ENCODE data around the gene CCDC85B. TPM values are rescaled to one million over a fixed set of nuclear protein-coding genes. Genes with fewer than 3 reads are reported as not detected.
A peak's percentile ranks its signal among the peaks of the same experiment; 100 is the strongest.
"Not testable (repeated sequence)": the region's sequence is repeated elsewhere in the genome, so short reads cannot be mapped to it uniquely, and the experiment has no call there.

The CCDC85B gene
- total RNA-seq, result 76.4 and 102 TPM in 2 replicates
- polyA plus RNA-seq (2012), result 61.1 TPM

GRCh38 chr11:65890324-65891218, at the start of gene CCDC85B:
Gene CCDC85B (plus strand): TSS chr11:65890673. CDS start chr11:65890784, 111 bp downstream.
- DNase-seq (ENCODE audit: low read depth), result peak; percentile 95

- no peak for DNase-seq (ENCODE audit: low read depth)
Observed at GRCh38 chr11:65842144-65842543, 48.3 kb upstream of the CCDC85B start.

GRCh38 chr11:65843811-65844210, 46.7 kb upstream of the CCDC85B start:
- no peak for DNase-seq (ENCODE audit: low read depth)

GRCh38 chr11:65844231-65844872, 46.1 kb upstream of the CCDC85B start:
- no peak for DNase-seq (ENCODE audit: low read depth)

GRCh38 chr11:65847746-65848145, 42.7 kb upstream of the CCDC85B start:
- DNase-seq (ENCODE audit: low read depth), result no peak

- DNase-seq (ENCODE audit: low read depth), result not testable (repeated sequence)
Observed at GRCh38 chr11:65848693-65849092, 41.8 kb upstream of the CCDC85B start.

- DNase-seq (ENCODE audit: low read depth), result no peak
Observed at GRCh38 chr11:65849366-65849765, 41.1 kb upstream of the CCDC85B start.

GRCh38 chr11:65849771-65850216, 40.7 kb upstream of the CCDC85B start:
- no peak for DNase-seq (ENCODE audit: low read depth)

GRCh38 chr11:65850217-65851082, 40.0 kb upstream of the CCDC85B start:
- DNase-seq (ENCODE audit: low read depth), result no peak

GRCh38 chr11:65851083-65851579, 39.3 kb upstream of the CCDC85B start:
- DNase-seq (ENCODE audit: low read depth), result no peak

GRCh38 chr11:65851811-65852507, 38.5 kb upstream of the CCDC85B start:
- DNase-seq (ENCODE audit: low read depth), result no peak

GRCh38 chr11:65852508-65853245, 37.8 kb upstream of the CCDC85B start:
- DNase-seq (ENCODE audit: low read depth), result no peak

GRCh38 chr11:65853246-65853979, 37.1 kb upstream of the CCDC85B start:
- no peak for DNase-seq (ENCODE audit: low read depth)

- DNase-seq (ENCODE audit: low read depth), result no peak
Observed at GRCh38 chr11:65854161-65854592, 36.3 kb upstream of the CCDC85B start.

GRCh38 chr11:65854852-65855837, 35.3 kb upstream of the CCDC85B start:
- DNase-seq (ENCODE audit: low read depth), result no peak

- DNase-seq (ENCODE audit: low read depth), result no peak
Observed at GRCh38 chr11:65855927-65856363, 34.5 kb upstream of the CCDC85B start.

GRCh38 chr11:65856689-65857499, 33.6 kb upstream of the CCDC85B start:
- DNase-seq (ENCODE audit: low read depth), result peak; percentile 73
